Measurements from ENCODE around the gene ANAPC4. TPM values are rescaled to one million over a fixed set of nuclear protein-coding genes. Genes with fewer than 3 reads are reported as not detected.
"Not testable (repeated sequence)": the region's sequence is repeated elsewhere in the genome, so short reads cannot be mapped to it uniquely, and the experiment has no call there.

The ANAPC4 gene, protein sequence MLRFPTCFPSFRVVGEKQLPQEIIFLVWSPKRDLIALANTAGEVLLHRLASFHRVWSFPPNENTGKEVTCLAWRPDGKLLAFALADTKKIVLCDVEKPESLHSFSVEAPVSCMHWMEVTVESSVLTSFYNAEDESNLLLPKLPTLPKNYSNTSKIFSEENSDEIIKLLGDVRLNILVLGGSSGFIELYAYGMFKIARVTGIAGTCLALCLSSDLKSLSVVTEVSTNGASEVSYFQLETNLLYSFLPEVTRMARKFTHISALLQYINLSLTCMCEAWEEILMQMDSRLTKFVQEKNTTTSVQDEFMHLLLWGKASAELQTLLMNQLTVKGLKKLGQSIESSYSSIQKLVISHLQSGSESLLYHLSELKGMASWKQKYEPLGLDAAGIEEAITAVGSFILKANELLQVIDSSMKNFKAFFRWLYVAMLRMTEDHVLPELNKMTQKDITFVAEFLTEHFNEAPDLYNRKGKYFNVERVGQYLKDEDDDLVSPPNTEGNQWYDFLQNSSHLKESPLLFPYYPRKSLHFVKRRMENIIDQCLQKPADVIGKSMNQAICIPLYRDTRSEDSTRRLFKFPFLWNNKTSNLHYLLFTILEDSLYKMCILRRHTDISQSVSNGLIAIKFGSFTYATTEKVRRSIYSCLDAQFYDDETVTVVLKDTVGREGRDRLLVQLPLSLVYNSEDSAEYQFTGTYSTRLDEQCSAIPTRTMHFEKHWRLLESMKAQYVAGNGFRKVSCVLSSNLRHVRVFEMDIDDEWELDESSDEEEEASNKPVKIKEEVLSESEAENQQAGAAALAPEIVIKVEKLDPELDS
- 17.0 TPM for polyA plus RNA-seq (2012; ENCODE audit: low read depth, missing spikeins)

- FAIRE-seq (peak; percentile 96), DNase-seq (ENCODE audit: insufficient read length, low spot score) (peak; percentile 93)
- peak; percentile 65 for TF ChIP-seq POLR2AphosphoS5 (IDR thresholded peaks at IDR 0.05; ENCODE audit: low read depth, low read length)
- TF ChIP-seq POU2F2 (IDR thresholded peaks at IDR 0.05; ENCODE audit: low read depth, low read length), result no peak
- no peak for TF ChIP-seq PAX5 (IDR thresholded peaks at IDR 0.05; ENCODE audit: insufficient read depth, low read length, severe bottlenecking)
- peak; percentile 69 for TF ChIP-seq TAF1 (IDR thresholded peaks at IDR 0.05; ENCODE audit: low read depth, low read length)
- TF ChIP-seq SPI1 (IDR thresholded peaks at IDR 0.05; ENCODE audit: low read depth, low read length), result no peak
- TF ChIP-seq POLR2A (IDR thresholded peaks at IDR 0.05; ENCODE audit: low read depth, low read length), result peak; percentile 82
Measured at GRCh38 chr4:25376754-25377571, at the start of gene ANAPC4. ANAPC4 (plus strand) TSS chr4:25377263; CDS start chr4:25377428, 165 bp downstream.

- not testable (repeated sequence) for DNase-seq (ENCODE audit: insufficient read length, low spot score); FAIRE-seq
Measured at GRCh38 chr4:25328463-25328862, 48.6 kb upstream of the ANAPC4 start.

- TF ChIP-seq PAX5 (IDR thresholded peaks at IDR 0.05; ENCODE audit: insufficient read depth, low read length, severe bottlenecking), result no peak
- no peak for TF ChIP-seq POLR2A (IDR thresholded peaks at IDR 0.05; ENCODE audit: low read depth, low read length)
- no peak for TF ChIP-seq POLR2AphosphoS5 (IDR thresholded peaks at IDR 0.05; ENCODE audit: low read depth, low read length)
- no peak for TF ChIP-seq SPI1 (IDR thresholded peaks at IDR 0.05; ENCODE audit: low read depth, low read length)
- TF ChIP-seq TAF1 (IDR thresholded peaks at IDR 0.05; ENCODE audit: low read depth, low read length), result no peak
- no peak for TF ChIP-seq POU2F2 (IDR thresholded peaks at IDR 0.05; ENCODE audit: low read depth, low read length)
- FAIRE-seq, result peak; percentile 74
- no peak for DNase-seq (ENCODE audit: insufficient read length, low spot score)
Measured at GRCh38 chr4:25330335-25330734, 46.7 kb upstream of the ANAPC4 start.

GRCh38 chr4:25330905-25331808 is 45.9 kb upstream of the ANAPC4 start:
- FAIRE-seq (no peak), DNase-seq (ENCODE audit: insufficient read length, low spot score) (no peak)
- TF ChIP-seq POLR2AphosphoS5 (IDR thresholded peaks at IDR 0.05; ENCODE audit: low read depth, low read length) (no peak), TAF1 (IDR thresholded peaks at IDR 0.05; ENCODE audit: low read depth, low read length) (no peak), POLR2A (IDR thresholded peaks at IDR 0.05; ENCODE audit: low read depth, low read length) (no peak; the same call in 1 of the 2 replicates), POU2F2 (IDR thresholded peaks at IDR 0.05; ENCODE audit: low read depth, low read length) (no peak), PAX5 (IDR thresholded peaks at IDR 0.05; ENCODE audit: insufficient read depth, low read length, severe bottlenecking) (no peak), SPI1 (IDR thresholded peaks at IDR 0.05; ENCODE audit: low read depth, low read length) (peak; percentile 25; the same call in 1 of the 2 replicates)

DNA sequence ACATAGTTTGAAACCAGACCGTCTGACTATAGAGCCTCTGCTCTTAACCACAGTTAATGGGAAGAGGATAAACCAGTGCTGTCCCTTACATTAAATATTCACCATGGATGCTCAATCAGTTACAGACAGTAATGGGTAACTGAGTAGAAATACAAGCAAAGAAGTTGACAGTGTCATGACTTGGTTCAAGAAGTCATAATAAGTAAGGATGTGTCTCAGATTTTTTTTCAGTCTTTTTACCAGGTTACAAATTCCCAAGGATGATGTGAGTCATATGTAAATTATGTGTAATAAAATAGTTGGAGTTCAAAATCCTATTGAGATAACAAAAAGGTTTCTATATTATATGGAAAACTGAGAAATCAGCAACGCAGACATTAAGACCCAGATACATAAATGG is 33.4 kb upstream of the ANAPC4 start:
- no peak for TF ChIP-seq POU2F2 (IDR thresholded peaks at IDR 0.05; ENCODE audit: low read depth, low read length)
- no peak for TF ChIP-seq POLR2A (IDR thresholded peaks at IDR 0.05; ENCODE audit: low read depth, low read length)
- no peak for TF ChIP-seq SPI1 (IDR thresholded peaks at IDR 0.05; ENCODE audit: low read depth, low read length)
- no peak for TF ChIP-seq TAF1 (IDR thresholded peaks at IDR 0.05; ENCODE audit: low read depth, low read length)
- no peak for TF ChIP-seq POLR2AphosphoS5 (IDR thresholded peaks at IDR 0.05; ENCODE audit: low read depth, low read length)
- no peak for TF ChIP-seq PAX5 (IDR thresholded peaks at IDR 0.05; ENCODE audit: insufficient read depth, low read length, severe bottlenecking)
- DNase-seq (ENCODE audit: insufficient read length, low spot score), result no peak
- peak; percentile 74 for FAIRE-seq

DNA sequence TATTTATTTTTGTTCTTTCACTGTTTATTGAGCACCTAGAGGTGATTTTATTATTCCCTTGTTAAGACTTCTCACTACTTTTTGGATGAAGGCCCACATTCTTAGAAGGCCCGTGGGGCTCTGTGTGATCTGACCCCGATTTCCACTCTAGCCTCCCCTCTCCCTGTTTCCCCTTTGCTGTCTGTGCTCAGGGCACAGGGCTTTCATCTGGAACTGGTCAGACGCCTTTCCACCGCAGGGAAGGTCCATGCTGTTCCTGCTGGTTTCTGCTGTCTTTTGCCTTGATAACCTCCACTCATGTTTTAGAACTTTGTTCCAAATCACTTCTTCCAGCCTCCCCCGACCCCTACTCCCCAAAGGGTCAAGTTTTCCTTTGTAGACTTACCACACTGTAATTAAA is 31.3 kb upstream of the ANAPC4 start:
- FAIRE-seq (no peak), DNase-seq (ENCODE audit: insufficient read length, low spot score) (no peak)
- TF ChIP-seq PAX5 (IDR thresholded peaks at IDR 0.05; ENCODE audit: insufficient read depth, low read length, severe bottlenecking) (no peak), POLR2AphosphoS5 (IDR thresholded peaks at IDR 0.05; ENCODE audit: low read depth, low read length) (no peak), SPI1 (IDR thresholded peaks at IDR 0.05; ENCODE audit: low read depth, low read length) (no peak), POU2F2 (IDR thresholded peaks at IDR 0.05; ENCODE audit: low read depth, low read length) (no peak), TAF1 (IDR thresholded peaks at IDR 0.05; ENCODE audit: low read depth, low read length) (no peak), POLR2A (IDR thresholded peaks at IDR 0.05; ENCODE audit: low read depth, low read length) (no peak)

DNA sequence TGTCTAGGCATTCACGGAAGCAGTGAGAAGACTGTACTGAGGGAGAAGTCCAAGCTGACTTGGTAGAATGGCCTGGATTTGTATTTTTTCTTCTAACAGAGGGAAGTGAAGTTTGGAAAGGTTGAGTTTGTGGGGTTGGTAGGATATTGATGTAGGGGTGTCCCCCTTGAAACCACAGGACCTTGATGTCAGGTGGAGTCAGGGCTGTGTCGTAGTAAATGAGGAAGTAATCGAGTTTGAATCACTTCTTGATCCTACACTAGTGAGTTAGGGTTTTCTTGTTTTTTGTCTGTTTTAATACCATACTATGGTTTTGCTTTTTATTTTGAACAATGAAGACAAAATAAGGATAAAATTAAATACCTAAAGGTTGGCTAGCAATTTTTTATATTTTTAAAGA is 30.1 kb upstream of the ANAPC4 start:
- TF ChIP-seq PAX5 (IDR thresholded peaks at IDR 0.05; ENCODE audit: insufficient read depth, low read length, severe bottlenecking), result no peak
- no peak for TF ChIP-seq SPI1 (IDR thresholded peaks at IDR 0.05; ENCODE audit: low read depth, low read length)
- no peak for TF ChIP-seq POU2F2 (IDR thresholded peaks at IDR 0.05; ENCODE audit: low read depth, low read length)
- TF ChIP-seq POLR2A (IDR thresholded peaks at IDR 0.05; ENCODE audit: low read depth, low read length), result no peak
- TF ChIP-seq TAF1 (IDR thresholded peaks at IDR 0.05; ENCODE audit: low read depth, low read length), result no peak
- TF ChIP-seq POLR2AphosphoS5 (IDR thresholded peaks at IDR 0.05; ENCODE audit: low read depth, low read length), result no peak
- no peak for DNase-seq (ENCODE audit: insufficient read length, low spot score)
- FAIRE-seq, result peak; percentile 55

DNA sequence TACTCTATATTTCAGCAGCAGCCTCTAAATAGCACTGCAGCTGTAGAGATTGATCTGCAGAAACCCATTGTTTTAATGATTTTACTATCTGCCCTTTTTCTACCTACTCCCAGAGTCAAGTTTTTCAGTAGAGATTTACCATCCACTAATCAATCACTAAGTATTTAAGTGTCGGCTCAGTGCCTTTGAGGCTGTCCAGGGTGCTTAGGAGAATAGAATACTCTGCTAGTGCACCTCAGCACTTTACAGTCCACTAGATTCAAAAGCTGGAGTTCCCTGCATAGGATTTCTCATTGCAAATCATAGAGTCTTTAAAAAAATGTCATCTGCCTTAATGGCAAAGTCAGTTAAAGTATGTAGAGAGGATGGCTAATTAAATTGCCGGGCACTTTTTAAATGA is 29.6 kb upstream of the ANAPC4 start:
- DNase-seq (ENCODE audit: insufficient read length, low spot score) (no peak), FAIRE-seq (no peak)
- TF ChIP-seq POLR2AphosphoS5 (IDR thresholded peaks at IDR 0.05; ENCODE audit: low read depth, low read length) (no peak), TAF1 (IDR thresholded peaks at IDR 0.05; ENCODE audit: low read depth, low read length) (no peak), PAX5 (IDR thresholded peaks at IDR 0.05; ENCODE audit: insufficient read depth, low read length, severe bottlenecking) (no peak), SPI1 (IDR thresholded peaks at IDR 0.05; ENCODE audit: low read depth, low read length) (no peak)

All from GM12891 (cell line).